WTC11 (cell line): ENCODE measurements around the gene INTS4.

ENCODE experiments used
- CREB1 ChIP-seq: sonication (generic); formaldehyde crosslinking; IDR thresholded peaks from 2 replicates; pipeline ENCODE4 v1.8.0; 2023; ENCODE audit warnings: mild to moderate bottlenecking, missing genetic modification reagents
- NR3C1 ChIP-seq: sonication (generic); formaldehyde crosslinking; conservative IDR thresholded peaks from 2 replicates; pipeline ENCODE4 v1.8.1; 2023; ENCODE audit warnings: low read depth, mild to moderate bottlenecking, missing genetic modification reagents
- TF ChIP-seq, protein P1 (sequence below): fragments of 200-600 bp; IDR thresholded peaks from 2 replicates; pipeline ENCODE4 v1.8.0; 2022; ENCODE audit warnings: antibody characterized with exemption
- TF ChIP-seq, protein P2 (sequence below): sonication (generic); formaldehyde crosslinking; IDR thresholded peaks from 2 replicates; pipeline ENCODE4 v1.8.1; 2023; ENCODE audit warnings: mild to moderate bottlenecking, moderate library complexity, missing genetic modification reagents
- TF ChIP-seq, protein P3 (sequence below): sonication (generic); formaldehyde crosslinking; IDR thresholded peaks from 2 replicates; pipeline ENCODE4 v1.8.1; 2022; ENCODE audit warnings: missing genetic modification reagents, borderline replicate concordance

DNA sequence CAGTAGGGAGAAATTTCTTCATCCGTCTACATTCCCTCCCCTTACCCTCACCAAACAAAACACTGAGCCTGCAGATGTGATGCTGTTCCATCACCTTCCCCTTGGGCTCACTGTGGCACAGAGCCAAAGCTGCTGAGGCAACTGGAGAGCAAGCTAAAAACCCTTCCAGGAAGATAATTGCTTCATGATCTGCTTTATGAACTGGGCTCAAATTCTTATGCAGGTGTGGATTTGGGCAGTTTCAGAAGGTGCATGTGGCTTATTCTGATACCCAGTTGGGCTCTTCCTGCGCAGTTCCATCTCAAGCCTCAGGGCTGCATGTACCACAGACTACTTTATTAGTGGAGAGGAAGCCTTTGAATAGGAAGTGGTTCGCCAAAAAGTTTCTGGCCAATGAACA is 115.2 kb downstream of the INTS4 start:
- TF ChIP-seq, protein P1, sequence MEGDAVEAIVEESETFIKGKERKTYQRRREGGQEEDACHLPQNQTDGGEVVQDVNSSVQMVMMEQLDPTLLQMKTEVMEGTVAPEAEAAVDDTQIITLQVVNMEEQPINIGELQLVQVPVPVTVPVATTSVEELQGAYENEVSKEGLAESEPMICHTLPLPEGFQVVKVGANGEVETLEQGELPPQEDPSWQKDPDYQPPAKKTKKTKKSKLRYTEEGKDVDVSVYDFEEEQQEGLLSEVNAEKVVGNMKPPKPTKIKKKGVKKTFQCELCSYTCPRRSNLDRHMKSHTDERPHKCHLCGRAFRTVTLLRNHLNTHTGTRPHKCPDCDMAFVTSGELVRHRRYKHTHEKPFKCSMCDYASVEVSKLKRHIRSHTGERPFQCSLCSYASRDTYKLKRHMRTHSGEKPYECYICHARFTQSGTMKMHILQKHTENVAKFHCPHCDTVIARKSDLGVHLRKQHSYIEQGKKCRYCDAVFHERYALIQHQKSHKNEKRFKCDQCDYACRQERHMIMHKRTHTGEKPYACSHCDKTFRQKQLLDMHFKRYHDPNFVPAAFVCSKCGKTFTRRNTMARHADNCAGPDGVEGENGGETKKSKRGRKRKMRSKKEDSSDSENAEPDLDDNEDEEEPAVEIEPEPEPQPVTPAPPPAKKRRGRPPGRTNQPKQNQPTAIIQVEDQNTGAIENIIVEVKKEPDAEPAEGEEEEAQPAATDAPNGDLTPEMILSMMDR: no peak
- TF ChIP-seq, protein P2, sequence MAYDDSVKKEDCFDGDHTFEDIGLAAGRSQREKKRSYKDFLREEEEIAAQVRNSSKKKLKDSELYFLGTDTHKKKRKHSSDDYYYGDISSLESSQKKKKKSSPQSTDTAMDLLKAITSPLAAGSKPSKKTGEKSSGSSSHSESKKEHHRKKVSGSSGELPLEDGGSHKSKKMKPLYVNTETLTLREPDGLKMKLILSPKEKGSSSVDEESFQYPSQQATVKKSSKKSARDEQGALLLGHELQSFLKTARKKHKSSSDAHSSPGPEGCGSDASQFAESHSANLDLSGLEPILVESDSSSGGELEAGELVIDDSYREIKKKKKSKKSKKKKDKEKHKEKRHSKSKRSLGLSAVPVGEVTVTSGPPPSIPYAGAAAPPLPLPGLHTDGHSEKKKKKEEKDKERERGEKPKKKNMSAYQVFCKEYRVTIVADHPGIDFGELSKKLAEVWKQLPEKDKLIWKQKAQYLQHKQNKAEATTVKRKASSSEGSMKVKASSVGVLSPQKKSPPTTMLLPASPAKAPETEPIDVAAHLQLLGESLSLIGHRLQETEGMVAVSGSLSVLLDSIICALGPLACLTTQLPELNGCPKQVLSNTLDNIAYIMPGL (CRISPR knock-in tag): no peak
- TF ChIP-seq, protein P3, sequence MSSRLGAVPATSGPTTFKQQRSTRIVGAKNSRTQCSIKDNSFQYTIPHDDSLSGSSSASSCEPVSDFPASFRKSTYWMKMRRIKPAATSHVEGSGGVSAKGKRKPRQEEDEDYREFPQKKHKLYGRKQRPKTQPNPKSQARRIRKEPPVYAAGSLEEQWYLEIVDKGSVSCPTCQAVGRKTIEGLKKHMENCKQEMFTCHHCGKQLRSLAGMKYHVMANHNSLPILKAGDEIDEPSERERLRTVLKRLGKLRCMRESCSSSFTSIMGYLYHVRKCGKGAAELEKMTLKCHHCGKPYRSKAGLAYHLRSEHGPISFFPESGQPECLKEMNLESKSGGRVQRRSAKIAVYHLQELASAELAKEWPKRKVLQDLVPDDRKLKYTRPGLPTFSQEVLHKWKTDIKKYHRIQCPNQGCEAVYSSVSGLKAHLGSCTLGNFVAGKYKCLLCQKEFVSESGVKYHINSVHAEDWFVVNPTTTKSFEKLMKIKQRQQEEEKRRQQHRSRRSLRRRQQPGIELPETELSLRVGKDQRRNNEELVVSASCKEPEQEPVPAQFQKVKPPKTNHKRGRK (CRISPR knock-in tag): no peak
- TF ChIP-seq CREB1 (CRISPR knock-in tag): no peak
- TF ChIP-seq NR3C1 (CRISPR knock-in tag): no peak
